ENCODE results near the gene FMN1.

Gene FMN1

DNA sequence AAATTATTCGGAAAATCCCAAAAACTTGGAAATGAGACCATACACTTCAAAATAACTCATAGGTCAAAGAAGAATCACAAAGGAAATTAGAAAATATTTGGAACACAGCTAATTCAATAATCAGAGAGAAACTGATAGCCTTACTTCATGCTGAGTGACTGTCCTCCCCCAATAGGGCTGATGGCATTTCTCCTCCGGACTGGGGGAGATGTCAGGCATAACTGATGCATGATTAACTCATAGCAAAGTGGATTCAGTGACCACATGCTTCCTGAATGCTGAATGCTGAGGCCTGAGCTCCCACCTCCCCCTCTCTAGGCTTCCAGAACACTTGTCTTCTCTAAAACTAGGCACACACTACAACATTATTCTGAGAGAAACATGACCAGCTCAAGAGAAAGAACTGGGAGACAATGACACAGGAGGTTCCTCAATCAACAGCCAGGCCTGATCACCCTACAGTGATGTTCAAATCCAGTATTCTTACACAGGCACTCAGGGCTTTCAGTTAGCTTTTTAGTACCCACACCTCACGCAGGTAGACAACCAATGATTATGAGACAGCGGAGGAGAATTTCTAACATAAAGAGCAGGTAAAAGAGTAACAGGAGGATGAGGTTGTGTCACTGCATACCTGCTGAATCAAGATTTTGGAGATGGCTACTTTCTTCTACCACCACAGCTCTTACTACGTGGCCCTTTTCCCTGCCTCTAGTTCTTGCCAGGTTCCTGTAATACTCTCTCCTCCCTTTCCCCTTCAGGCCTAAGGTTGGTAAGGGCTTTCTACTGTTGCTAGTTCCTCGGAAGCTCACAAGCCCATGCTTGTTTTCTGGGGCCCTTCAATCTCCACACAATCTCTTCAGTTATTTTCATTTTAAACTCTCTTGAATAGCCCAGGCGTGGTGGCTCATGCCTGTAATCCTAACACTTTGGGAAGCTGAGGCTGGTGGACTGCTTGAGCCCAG, 96.1 kb downstream of the FMN1 start:
- POLR2A ChIA-PET = no interaction called here
- CTCF ChIA-PET = interaction anchor here (0.7 to 4.8 kb wide), 5 partner anchors 9 to 87 kb away, joined by 3 to 28 read pairs (median 5); no protein-coding TSS in a partner anchor

GRCh38 chr15:33096134-33096533, 98.4 kb downstream of the FMN1 start:
- 100% methylated on average over 3 of the region's 3 CpGs for WGBS (ENCODE audit: insufficient coverage)
- H3K27me3 ChIP-seq (replicated peaks in 2 of 5; ENCODE audit: control insufficient read depth in 4 of 5, insufficient read depth in 5 of 5, low read length in 4 of 5) = no peaks in the 10 kb centered on the region
- no peaks in the 10 kb centered on the region for H3K36me3 ChIP-seq (ENCODE audit: control insufficient read depth in 4 of 4, insufficient read depth in 4 of 4, low read length in 3 of 4)
- no peak overlapping the region for H3K27ac ChIP-seq (ENCODE audit: insufficient read depth in 1 of 2, low read depth in 1 of 2, low read length in 2 of 2, poor library complexity in 1 of 2, severe bottlenecking in 2 of 2)
- no peak for DNase-seq
- peaks cover 0 to 30% (median 5%) of the 10 kb centered on the region in 4 experiments for H3K4me1 ChIP-seq (ENCODE audit: control extremely low read depth in 1 of 4, control insufficient read depth in 4 of 4, insufficient read depth in 4 of 4, low read length in 3 of 4)
- no peak overlapping the region for H3K4me3 ChIP-seq (ENCODE audit: control insufficient read depth in 1 of 7, extremely low read depth in 1 of 7, insufficient read depth in 4 of 7, low read depth in 2 of 7, low read length in 6 of 7)
- CTCF ChIA-PET = interaction anchor here (1.9 kb wide), 1 partner anchor 9 kb away, joined by 10 read pairs; no protein-coding TSS in a partner anchor
- POLR2A ChIA-PET = no interaction called here
- no peaks in the 10 kb centered on the region for H3K9me3 ChIP-seq (ENCODE audit: control extremely low read depth in 1 of 5, control insufficient read depth in 4 of 5, insufficient read depth in 2 of 5, low read depth in 1 of 5, low read length in 4 of 5)

More for the DNA sequence above, 96.1 kb downstream of the FMN1 start:
- peak in 2 of 3 donors; percentile 7 to 11 for DNase-seq
- 88% methylated on average over 3 of the region's 7 CpGs for WGBS (ENCODE audit: insufficient coverage)
- H3K36me3 ChIP-seq (ENCODE audit: control insufficient read depth in 4 of 4, insufficient read depth in 4 of 4, low read length in 3 of 4) = no peaks in the 10 kb centered on the region
- H3K27ac ChIP-seq (ENCODE audit: insufficient read depth in 1 of 2, low read depth in 1 of 2, low read length in 2 of 2, poor library complexity in 1 of 2, severe bottlenecking in 2 of 2) = no peak overlapping the region
- H3K27me3 ChIP-seq (replicated peaks in 2 of 5; ENCODE audit: control insufficient read depth in 4 of 5, insufficient read depth in 5 of 5, low read length in 4 of 5) = peaks cover 0 to 2% (median 0%) of the 10 kb centered on the region in 5 experiments
- peaks cover 0 to 23% (median 5%) of the 10 kb centered on the region in 4 experiments for H3K4me1 ChIP-seq (ENCODE audit: control extremely low read depth in 1 of 4, control insufficient read depth in 4 of 4, insufficient read depth in 4 of 4, low read length in 3 of 4)
- H3K4me3 ChIP-seq (ENCODE audit: control insufficient read depth in 1 of 7, extremely low read depth in 1 of 7, insufficient read depth in 4 of 7, low read depth in 2 of 7, low read length in 6 of 7) = no peak overlapping the region
- H3K9me3 ChIP-seq (ENCODE audit: control extremely low read depth in 1 of 5, control insufficient read depth in 4 of 5, insufficient read depth in 2 of 5, low read depth in 1 of 5, low read length in 4 of 5) = no peaks in the 10 kb centered on the region

- ChIA-PET POLR2A (no interaction called here), CTCF (interaction anchor here (0.9 to 1.9 kb wide), 2 partner anchors 8 to 11 kb away, joined by 4 to 10 read pairs; no protein-coding TSS in a partner anchor)
- Histone ChIP-seq H3K36me3 (ENCODE audit: control insufficient read depth in 4 of 4, insufficient read depth in 4 of 4, low read length in 3 of 4) (no peaks in the 10 kb centered on the region), H3K4me1 (ENCODE audit: control extremely low read depth in 1 of 4, control insufficient read depth in 4 of 4, insufficient read depth in 4 of 4, low read length in 3 of 4) (peaks cover 0 to 30% (median 5%) of the 10 kb centered on the region in 4 experiments), H3K9me3 (ENCODE audit: control extremely low read depth in 1 of 5, control insufficient read depth in 4 of 5, insufficient read depth in 2 of 5, low read depth in 1 of 5, low read length in 4 of 5) (no peaks in the 10 kb centered on the region), H3K27ac (ENCODE audit: insufficient read depth in 1 of 2, low read depth in 1 of 2, low read length in 2 of 2, poor library complexity in 1 of 2, severe bottlenecking in 2 of 2) (no peak overlapping the region), H3K27me3 (replicated peaks in 2 of 5; ENCODE audit: control insufficient read depth in 4 of 5, insufficient read depth in 5 of 5, low read length in 4 of 5) (no peaks in the 10 kb centered on the region), H3K4me3 (ENCODE audit: control insufficient read depth in 1 of 7, extremely low read depth in 1 of 7, insufficient read depth in 4 of 7, low read depth in 2 of 7, low read length in 6 of 7) (no peak overlapping the region)
- no peak for DNase-seq
- WGBS (ENCODE audit: insufficient coverage) = no CpG with 5 or more reads among the region's 2 CpGs
Observed at GRCh38 chr15:33095641-33096040, 98.9 kb downstream of the FMN1 start.

DNA sequence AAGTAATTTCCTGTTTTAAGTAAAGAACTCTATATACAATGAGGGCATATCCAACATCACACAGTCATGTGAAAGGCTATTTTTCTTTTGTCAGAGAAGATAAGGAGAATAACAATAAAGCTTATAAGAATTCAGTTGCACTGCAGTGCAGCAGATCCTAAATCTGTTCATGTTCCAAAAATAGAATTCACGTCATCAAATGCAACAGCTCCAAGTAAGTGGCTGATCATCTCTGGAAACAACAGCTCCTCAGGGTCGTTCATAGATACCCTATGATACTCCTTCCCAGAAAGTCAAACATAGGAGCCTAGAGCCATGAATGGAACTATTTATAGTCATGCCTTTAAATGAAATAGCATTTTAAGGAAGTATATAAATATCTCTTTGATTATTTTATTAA, 100.2 kb downstream of the FMN1 start:
- Histone ChIP-seq H3K9me3 (ENCODE audit: control extremely low read depth in 1 of 5, control insufficient read depth in 4 of 5, insufficient read depth in 2 of 5, low read depth in 1 of 5, low read length in 4 of 5) (no peaks in the 10 kb centered on the region), H3K27ac (ENCODE audit: insufficient read depth in 1 of 2, low read depth in 1 of 2, low read length in 2 of 2, poor library complexity in 1 of 2, severe bottlenecking in 2 of 2) (no peak overlapping the region), H3K36me3 (ENCODE audit: control insufficient read depth in 4 of 4, insufficient read depth in 4 of 4, low read length in 3 of 4) (no peaks in the 10 kb centered on the region), H3K4me3 (ENCODE audit: control insufficient read depth in 1 of 7, extremely low read depth in 1 of 7, insufficient read depth in 4 of 7, low read depth in 2 of 7, low read length in 6 of 7) (no peak overlapping the region), H3K4me1 (ENCODE audit: control extremely low read depth in 1 of 4, control insufficient read depth in 4 of 4, insufficient read depth in 4 of 4, low read length in 3 of 4) (peaks cover 0 to 19% (median 3%) of the 10 kb centered on the region in 4 experiments), H3K27me3 (replicated peaks in 2 of 5; ENCODE audit: control insufficient read depth in 4 of 5, insufficient read depth in 5 of 5, low read length in 4 of 5) (no peaks in the 10 kb centered on the region)
- ChIA-PET POLR2A (no interaction called here), CTCF (interaction anchor here (1.0 kb wide), 1 partner anchor 38 kb away, joined by 3 read pairs; no protein-coding TSS in a partner anchor)
- 82% methylated on average over 2 of the region's 2 CpGs for whole genome bisulfite sequencing (ENCODE audit: insufficient coverage)
- no peak for DNase-seq

DNA sequence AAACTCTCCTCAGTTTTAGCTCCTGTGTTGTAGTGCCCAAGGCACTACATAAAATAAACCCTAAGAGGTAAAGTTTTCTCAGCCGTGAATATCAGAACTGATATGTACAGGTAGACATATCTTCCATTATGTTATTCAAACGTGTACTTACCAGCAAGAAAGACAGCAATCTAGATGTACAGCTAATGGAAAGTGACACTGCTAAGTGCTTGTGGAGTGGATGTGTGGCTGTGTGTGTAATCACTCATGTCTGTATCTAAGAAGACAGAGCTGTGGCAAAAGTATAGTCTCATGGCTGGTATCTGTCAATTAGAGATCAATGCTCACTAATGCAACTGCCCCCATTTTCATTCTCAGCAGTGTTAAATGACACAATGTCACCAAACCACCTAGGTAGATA, 101.3 kb downstream of the FMN1 start:
- no peak overlapping the region for H3K4me3 ChIP-seq (ENCODE audit: control insufficient read depth in 1 of 7, extremely low read depth in 1 of 7, insufficient read depth in 4 of 7, low read depth in 2 of 7, low read length in 6 of 7)
- POLR2A ChIA-PET = no interaction called here
- DNase-seq = no peak
- no peak overlapping the region for H3K27ac ChIP-seq (ENCODE audit: insufficient read depth in 1 of 2, low read depth in 1 of 2, low read length in 2 of 2, poor library complexity in 1 of 2, severe bottlenecking in 2 of 2)
- CTCF ChIA-PET = interaction anchor here (0.9 to 13.8 kb wide), 4 partner anchors 9 to 41 kb away, joined by 3 to 162 read pairs (median 6); no protein-coding TSS in a partner anchor
- no peaks in the 10 kb centered on the region for H3K36me3 ChIP-seq (ENCODE audit: control insufficient read depth in 4 of 4, insufficient read depth in 4 of 4, low read length in 3 of 4)
- no peaks in the 10 kb centered on the region for H3K27me3 ChIP-seq (replicated peaks in 2 of 5; ENCODE audit: control insufficient read depth in 4 of 5, insufficient read depth in 5 of 5, low read length in 4 of 5)
- no peaks in the 10 kb centered on the region for H3K9me3 ChIP-seq (ENCODE audit: control extremely low read depth in 1 of 5, control insufficient read depth in 4 of 5, insufficient read depth in 2 of 5, low read depth in 1 of 5, low read length in 4 of 5)
- H3K4me1 ChIP-seq (ENCODE audit: control extremely low read depth in 1 of 4, control insufficient read depth in 4 of 4, insufficient read depth in 4 of 4, low read length in 3 of 4) = peaks cover 0 to 14% (median under 1%) of the 10 kb centered on the region in 4 experiments
- 100% methylated on average over 2 of the region's 2 CpGs for WGBS (ENCODE audit: insufficient coverage)

DNA sequence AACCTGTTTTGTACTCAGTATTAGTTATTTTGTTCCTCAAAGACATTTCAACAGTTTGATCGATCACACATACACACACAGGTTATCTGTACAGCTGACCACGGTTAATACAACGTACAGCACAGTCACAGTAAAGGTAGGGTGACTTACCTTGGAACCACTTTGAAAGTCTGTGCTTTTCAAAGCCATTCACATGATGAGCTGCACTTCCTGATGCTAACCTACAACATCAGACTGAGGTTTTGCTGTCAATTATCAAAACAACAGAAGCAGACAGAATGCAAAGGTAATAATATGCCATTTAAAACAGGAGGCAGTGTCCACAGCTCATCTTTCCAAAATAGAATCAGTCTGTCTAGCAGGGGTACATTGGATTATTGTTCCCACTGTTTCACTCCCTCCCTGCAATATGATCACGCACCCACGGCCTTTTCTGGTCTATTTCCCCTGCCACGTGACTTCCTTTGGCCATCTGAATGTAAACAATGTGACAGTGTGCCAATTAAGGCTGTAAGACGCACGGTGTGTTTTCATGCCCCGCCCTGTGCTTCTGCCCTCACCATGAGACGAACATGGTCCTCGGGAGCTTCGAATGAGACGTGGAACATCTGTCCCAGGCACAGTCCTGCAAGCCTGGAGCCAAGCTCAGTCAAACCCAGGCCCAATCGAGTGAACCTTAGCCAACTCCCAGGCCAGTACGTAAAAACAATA, 102.4 kb downstream of the FMN1 start:
- Histone ChIP-seq H3K27me3 (replicated peaks in 2 of 5; ENCODE audit: control insufficient read depth in 4 of 5, insufficient read depth in 5 of 5, low read length in 4 of 5) (no peaks in the 10 kb centered on the region), H3K9me3 (ENCODE audit: control extremely low read depth in 1 of 5, control insufficient read depth in 4 of 5, insufficient read depth in 2 of 5, low read depth in 1 of 5, low read length in 4 of 5) (no peaks in the 10 kb centered on the region), H3K4me1 (ENCODE audit: control extremely low read depth in 1 of 4, control insufficient read depth in 4 of 4, insufficient read depth in 4 of 4, low read length in 3 of 4) (peaks cover 0 to 7% (median 0%) of the 10 kb centered on the region in 4 experiments), H3K4me3 (ENCODE audit: control insufficient read depth in 1 of 7, extremely low read depth in 1 of 7, insufficient read depth in 4 of 7, low read depth in 2 of 7, low read length in 6 of 7) (no peak overlapping the region), H3K27ac (ENCODE audit: insufficient read depth in 1 of 2, low read depth in 1 of 2, low read length in 2 of 2, poor library complexity in 1 of 2, severe bottlenecking in 2 of 2) (no peak overlapping the region), H3K36me3 (ENCODE audit: control insufficient read depth in 4 of 4, insufficient read depth in 4 of 4, low read length in 3 of 4) (no peaks in the 10 kb centered on the region)
- no peak for DNase-seq
- ChIA-PET CTCF (interaction anchor here (2.3 to 13.8 kb wide), 2 partner anchors 13 to 42 kb away, joined by 8 to 162 read pairs; no protein-coding TSS in a partner anchor), POLR2A (no interaction called here)
- 91% methylated on average over 14 of the region's 15 CpGs for WGBS (ENCODE audit: insufficient coverage)
